Measurements from ENCODE around the gene IGF2R.
"Not testable (repeated sequence)": the region's sequence is repeated elsewhere in the genome, so short reads cannot be mapped to it uniquely, and the experiment has no call there.

IGF2R gene

GRCh38 chr6:160101277-160102205 is 132.7 kb downstream of the IGF2R start:
- DNase-seq (ENCODE audit: low spot score) = no peak

- DNase-seq (ENCODE audit: low spot score) = no peak
These were observed 133.5 kb downstream of the IGF2R start for GRCh38 chr6:160102399-160102798.

DNA sequence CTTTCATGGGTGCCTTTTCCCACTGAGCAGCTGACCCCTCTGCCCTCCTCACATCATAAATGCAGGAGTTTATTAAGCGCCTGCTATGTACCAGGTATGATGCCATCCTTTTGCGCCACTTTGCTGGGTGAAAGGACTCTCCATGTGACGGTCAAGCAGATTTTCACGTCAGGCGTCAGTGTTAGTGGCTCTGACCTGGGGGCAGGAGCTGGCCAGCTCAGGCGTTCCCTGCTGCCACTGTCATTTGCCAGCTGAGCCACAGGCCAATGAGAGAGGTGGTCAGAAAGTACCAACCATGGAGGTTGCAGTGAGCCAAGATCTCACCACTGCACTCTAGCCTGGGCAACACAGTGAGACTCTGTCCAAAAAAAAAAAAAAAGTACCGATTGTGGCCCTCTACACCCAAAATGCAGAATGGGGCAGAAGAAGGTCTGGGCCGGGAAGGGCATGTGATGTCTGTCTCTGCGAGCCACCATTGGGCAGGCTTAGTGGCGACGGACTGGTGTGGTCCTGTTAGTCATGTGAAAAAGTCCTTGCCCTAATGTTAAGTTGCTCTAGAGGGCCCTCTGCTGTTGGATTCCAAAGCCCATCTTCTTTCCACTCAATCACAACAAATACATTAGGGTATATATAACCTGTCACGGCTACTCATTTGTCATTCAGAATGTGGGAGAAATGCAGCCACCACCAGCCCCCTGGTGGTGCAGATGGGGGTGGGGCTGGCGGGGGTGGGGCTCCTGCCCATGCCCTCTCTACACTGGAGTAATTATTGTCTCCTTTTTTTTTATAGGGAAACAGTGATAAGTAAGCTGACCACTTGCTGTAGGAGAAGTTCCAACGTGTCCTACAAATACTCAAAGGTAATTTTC is 134.3 kb downstream of the IGF2R start:
- DNase-seq (ENCODE audit: low spot score) = peak; percentile 27

DNA sequence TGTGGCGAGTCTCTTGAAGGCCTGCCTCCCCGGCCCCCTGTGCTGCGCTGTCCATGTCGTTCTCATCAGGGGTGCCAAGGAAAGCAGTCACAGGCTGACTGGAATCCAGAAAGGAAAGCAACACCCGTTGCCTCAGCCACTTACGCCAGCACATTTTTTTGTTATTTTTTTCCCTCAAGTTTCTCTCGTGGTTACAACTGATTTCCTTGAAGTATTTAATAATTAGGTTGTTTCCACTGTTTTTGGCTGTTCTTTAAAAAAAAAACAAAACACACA is 134.9 kb downstream of the IGF2R start:
- no peak for DNase-seq (ENCODE audit: low spot score)

DNA sequence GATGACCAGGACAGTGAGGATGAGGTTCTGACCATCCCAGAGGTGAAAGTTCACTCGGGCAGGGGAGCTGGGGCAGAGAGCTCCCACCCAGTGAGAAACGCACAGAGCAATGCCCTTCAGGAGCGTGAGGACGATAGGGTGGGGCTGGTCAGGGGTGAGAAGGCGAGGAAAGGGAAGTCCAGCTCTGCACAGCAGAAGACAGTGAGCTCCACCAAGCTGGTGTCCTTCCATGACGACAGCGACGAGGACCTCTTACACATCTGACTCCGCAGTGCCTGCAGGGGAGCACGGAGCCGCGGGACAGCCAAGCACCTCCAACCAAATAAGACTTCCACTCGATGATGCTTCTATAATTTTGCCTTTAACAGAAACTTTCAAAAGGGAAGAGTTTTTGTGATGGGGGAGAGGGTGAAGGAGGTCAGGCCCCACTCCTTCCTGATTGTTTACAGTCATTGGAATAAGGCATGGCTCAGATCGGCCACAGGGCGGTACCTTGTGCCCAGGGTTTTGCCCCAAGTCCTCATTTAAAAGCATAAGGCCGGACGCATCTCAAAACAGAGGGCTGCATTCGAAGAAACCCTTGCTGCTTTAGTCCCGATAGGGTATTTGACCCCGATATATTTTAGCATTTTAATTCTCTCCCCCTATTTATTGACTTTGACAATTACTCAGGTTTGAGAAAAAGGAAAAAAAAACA is 136.1 kb downstream of the IGF2R start:
- no peak for DNase-seq (ENCODE audit: low spot score)

DNA sequence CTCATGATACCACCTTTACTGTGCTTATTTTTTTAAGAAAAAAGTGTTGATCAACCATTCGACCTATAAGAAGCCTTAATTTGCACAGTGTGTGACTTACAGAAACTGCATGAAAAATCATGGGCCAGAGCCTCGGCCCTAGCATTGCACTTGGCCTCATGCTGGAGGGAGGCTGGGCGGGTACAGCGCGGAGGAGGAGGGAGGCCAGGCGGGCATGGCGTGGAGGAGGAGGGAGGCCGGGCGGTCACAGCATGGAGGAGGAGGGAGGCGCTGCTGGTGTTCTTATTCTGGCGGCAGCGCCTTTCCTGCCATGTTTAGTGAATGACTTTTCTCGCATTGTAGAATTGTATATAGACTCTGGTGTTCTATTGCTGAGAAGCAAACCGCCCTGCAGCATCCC is 137.1 kb downstream of the IGF2R start:
- DNase-seq (ENCODE audit: low spot score) = no peak

DNA sequence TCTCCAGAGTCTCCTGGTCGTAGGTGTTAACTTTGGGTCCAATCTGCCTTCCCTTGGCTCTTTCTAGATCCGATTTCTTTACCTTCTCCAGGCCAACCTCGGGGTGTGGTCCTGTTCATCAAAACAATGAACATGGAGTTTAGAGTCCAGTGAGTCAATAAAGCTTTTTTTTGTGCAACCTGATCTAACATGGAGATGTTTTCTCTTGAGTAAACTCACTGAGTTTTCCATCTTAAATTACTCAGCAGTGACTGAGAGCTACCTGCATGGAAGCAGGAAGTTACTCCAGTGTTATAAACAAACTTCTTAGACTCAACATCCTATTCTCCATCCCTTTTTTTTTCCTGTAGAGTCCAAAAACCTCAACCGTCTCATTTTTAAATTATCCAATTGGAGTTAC is 137.8 kb downstream of the IGF2R start:
- DNase-seq (ENCODE audit: low spot score) = no peak

DNA sequence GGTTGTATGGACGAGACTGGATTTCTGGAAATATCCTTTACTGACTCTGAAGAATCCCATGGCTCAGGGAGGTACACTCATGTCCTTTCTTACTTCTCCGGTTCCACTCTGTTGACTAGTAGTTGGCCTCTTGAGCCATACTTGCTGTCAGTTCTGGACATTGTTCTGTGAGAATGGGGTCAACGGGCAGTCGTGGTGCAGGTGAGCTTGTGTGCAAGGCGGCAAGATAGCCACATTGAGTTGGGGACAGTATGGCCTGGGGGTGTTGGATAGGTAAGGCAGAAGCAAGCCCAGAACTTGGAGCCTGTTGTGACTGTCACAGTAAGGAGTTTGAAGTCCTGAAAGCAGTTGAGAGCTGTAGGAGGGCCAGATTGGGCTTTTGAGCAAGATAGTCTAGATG is 139.2 kb downstream of the IGF2R start:
- DNase-seq (ENCODE audit: low spot score) = no peak

GRCh38 chr6:160110586-160111123 is 141.8 kb downstream of the IGF2R start:
- no peak for DNase-seq (ENCODE audit: low spot score)

DNA sequence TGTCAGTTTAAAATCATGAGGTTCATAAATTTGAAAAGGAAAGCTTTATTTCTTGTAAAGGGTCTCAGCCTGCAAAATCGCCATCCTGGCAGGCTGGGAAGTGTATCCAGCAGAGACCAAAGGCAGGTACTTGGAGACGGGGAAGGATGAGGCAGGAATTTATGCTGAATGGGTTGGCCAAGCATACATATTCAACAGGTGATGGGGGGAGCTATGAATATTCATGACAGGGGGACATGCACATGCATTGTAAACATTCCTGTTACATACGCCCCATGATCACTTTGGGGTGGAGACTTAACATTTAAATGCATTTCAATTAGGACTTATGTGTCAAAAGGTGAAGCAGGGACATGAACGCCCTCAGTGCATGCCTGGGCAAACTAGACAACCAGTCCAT is 142.9 kb downstream of the IGF2R start:
- DNase-seq (ENCODE audit: low spot score) = no peak

- no peak for DNase-seq (ENCODE audit: low spot score)
These were observed 143.9 kb downstream of the IGF2R start for GRCh38 chr6:160112628-160113299.

GRCh38 chr6:160114536-160114935 is 145.7 kb downstream of the IGF2R start:
- not testable (repeated sequence) for DNase-seq (ENCODE audit: low spot score)

GRCh38 chr6:160115421-160115820 is 146.5 kb downstream of the IGF2R start:
- DNase-seq (ENCODE audit: low spot score) = no peak

- DNase-seq (ENCODE audit: low spot score) = no peak
These were observed 147.5 kb downstream of the IGF2R start for GRCh38 chr6:160116411-160116810.

GRCh38 chr6:160117137-160117536 is 148.3 kb downstream of the IGF2R start:
- no peak for DNase-seq (ENCODE audit: low spot score)

- DNase-seq (ENCODE audit: low spot score) = no peak
These were observed 149.8 kb downstream of the IGF2R start for GRCh38 chr6:160118620-160119229.

GRCh38 chr6:160120087-160120486 is 151.2 kb downstream of the IGF2R start:
- no peak for DNase-seq (ENCODE audit: low spot score)

GRCh38 chr6:160121558-160121957 is 152.7 kb downstream of the IGF2R start, which contains the start of gene SLC22A1:
TSS of gene SLC22A1 (plus strand) at chr6:160121815. CDS start at chr6:160121936, 121 bp downstream.
- DNase-seq (ENCODE audit: low spot score) = no peak

DNA sequence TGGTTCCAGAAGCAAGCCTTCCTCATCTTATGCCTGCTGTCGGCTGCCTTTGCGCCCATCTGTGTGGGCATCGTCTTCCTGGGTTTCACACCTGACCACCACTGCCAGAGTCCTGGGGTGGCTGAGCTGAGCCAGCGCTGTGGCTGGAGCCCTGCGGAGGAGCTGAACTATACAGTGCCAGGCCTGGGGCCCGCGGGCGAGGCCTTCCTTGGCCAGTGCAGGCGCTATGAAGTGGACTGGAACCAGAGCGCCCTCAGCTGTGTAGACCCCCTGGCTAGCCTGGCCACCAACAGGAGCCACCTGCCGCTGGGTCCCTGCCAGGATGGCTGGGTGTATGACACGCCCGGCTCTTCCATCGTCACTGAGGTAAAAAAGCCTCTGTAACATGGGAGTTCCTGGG is 153.1 kb downstream of the IGF2R start:
- no peak for DNase-seq (ENCODE audit: low spot score)

DNA sequence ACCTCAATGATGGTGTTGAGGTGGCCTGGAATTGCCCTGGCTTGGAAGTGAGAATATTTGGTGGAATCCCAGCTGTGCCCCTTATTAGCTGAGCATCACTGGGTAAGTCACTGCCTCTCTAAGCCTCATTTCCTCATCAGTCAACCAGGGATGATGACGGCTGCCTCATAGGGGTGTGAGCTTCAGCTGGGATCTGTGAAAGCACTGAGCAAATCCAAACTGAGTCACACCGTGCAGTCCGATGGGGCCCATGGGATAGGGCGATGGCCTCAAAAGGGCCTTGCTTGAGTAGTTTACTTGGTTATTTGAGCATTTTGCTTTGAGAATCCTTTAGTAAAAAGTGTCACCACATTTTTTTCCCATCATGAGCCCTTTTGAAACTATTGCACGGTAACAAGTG is 153.9 kb downstream of the IGF2R start:
- DNase-seq (ENCODE audit: low spot score) = no peak

DNA sequence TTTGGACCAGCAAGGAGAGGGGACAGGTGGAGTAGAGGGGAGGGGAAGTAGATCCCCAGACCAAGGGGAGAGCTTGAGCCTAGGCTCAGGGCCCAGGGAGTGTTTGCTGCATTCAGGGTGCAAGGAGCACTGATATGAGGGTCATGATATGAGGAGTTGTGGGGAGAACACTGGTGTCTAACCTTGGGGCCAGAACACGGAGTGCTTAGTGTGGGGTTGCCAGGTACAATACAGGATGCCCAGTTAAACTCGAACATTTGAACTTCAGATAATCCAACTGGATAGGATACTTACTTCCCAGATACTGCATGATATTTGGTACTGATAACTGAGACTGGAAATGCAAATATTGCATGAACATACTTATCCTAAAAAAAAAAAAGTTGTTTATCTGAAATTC is 155.1 kb downstream of the IGF2R start:
- DNase-seq (ENCODE audit: low spot score) = no peak
